Stimulated activated CD8-positive, alpha-beta memory T cell treated with anti-CD3 and anti-CD28 coated beads, Interleukin-4, amount 100 ng/mL, for 4 hours (primary cell): Measurements from ENCODE around the gene FSD1L.
A peak's percentile ranks its signal among the peaks of the same experiment; 100 is the strongest.
"Not testable (repeated sequence)": the region's sequence is repeated elsewhere in the genome, so short reads cannot be mapped to it uniquely, and the experiment has no call there.

Source experiments
- DNase-seq, 2 donors: peaks; one replicate each; pipeline ENCODE4 v3.0.0-alpha.2; 2020; ENCODE audit warnings: low read depth in 2 of 2, low spot score in 1 of 2

The FSD1L gene

GRCh38 chr9:105557804-105558610 lies 110.2 kb downstream of the FSD1L start, which contains the start of gene FKTN:
Gene FKTN (plus strand): TSS chr9:105558131. CDS start chr9:105575033, 16,902 bp downstream.
- peak; percentile 48 to 65 for DNase-seq

GRCh38 chr9:105572455-105572854 lies 124.6 kb downstream of the FSD1L start:
- DNase-seq, result no peak

- DNase-seq, result not testable (repeated sequence)
Measured at GRCh38 chr9:105579952-105580351, 132.1 kb downstream of the FSD1L start.

- DNase-seq, result not testable (repeated sequence)
Measured at GRCh38 chr9:105581550-105581949, 133.7 kb downstream of the FSD1L start.

- no peak for DNase-seq
Measured at GRCh38 chr9:105593145-105593544, 145.3 kb downstream of the FSD1L start.
